ENCODE data around the gene MCC.

MCC gene

GRCh38 chr5:113257545-113257944 is 230.7 kb downstream of the MCC start:
- no peak for DNase-seq (ENCODE audit: low read depth)
- TF ChIP-seq CTCF (conservative IDR thresholded peaks at IDR 0.05; ENCODE audit: low read depth, low read length) = no peak
- H3K4me3 ChIP-seq (ENCODE audit: low read length) = no peak overlapping the region

DNA sequence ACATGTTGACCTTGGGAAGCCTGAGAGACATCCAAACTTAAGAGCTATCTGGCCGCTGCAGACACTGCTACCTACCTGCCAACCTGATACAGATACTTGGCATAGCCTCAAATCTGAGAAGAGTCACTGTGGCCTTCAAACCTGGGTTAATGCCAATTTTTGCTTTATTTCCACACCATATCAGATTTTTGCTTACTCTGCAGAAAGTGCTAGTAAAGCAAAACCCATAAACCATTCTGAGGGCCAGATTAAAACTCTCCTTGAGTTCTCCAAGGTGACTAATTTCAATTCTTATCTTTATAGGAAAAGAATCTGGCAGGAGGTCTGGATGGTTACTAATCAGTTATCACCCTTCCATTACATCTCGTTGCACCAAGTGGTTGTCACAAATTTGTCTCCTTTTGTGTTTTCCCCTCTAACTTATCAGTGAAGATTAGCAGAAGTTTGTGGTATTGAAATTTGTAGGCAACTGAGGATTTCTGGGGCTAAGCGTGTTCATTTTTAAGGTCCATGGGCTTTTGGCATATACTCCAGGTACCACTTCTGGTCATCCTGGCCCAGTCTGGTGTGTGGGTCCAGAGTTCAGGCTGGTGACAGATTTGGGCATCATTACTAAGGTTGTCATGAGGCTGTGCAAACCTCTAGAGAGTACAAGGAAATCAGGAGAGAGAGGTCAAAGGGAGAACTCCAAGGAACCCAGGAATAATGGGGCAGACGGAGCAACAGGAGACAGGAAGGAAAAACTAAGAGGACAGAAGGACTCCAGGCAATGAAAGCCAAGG is 231.4 kb downstream of the MCC start:
- no peak for DNase-seq (ENCODE audit: low read depth)
- no peak overlapping the region for H3K4me3 ChIP-seq (ENCODE audit: low read length)
- no peak for TF ChIP-seq CTCF (conservative IDR thresholded peaks at IDR 0.05; ENCODE audit: low read depth, low read length)

DNA sequence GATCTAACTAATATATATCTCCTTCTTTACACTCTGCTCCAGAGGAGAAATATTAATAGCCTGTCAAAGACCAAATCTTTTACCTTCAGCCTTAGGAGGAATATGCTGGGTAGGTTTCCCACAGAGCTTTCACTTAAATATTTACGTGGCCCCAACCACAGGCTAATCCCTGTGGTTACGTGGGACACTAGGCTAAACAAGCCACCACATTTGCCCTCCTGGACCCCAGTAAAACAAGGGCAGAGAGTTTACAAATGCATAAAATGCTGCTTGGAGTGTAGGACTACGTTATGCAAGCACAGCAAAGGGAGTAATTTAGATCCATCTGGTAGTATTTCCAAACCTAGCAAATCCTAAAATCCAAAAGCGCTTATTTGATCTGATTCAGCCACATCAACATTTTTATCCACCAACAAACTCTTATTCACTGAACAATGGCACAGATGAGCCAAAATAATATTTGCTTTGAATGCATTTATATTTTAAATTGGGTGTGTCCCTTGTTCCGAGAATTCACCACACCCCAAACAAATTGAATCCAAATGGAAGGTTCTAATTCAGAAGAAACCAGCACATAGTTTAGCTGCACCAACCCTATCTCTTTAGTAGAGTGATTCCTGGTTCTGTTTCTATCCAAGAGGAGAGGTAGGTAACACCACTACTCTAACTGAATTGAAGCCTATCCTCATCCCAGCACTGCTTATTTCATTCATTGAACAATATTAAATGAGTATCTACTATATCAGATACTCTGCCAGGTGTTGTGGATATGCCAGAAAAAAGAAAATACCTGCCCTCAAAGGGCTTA is 232.5 kb downstream of the MCC start:
- no peak for DNase-seq (ENCODE audit: low read depth)

DNA sequence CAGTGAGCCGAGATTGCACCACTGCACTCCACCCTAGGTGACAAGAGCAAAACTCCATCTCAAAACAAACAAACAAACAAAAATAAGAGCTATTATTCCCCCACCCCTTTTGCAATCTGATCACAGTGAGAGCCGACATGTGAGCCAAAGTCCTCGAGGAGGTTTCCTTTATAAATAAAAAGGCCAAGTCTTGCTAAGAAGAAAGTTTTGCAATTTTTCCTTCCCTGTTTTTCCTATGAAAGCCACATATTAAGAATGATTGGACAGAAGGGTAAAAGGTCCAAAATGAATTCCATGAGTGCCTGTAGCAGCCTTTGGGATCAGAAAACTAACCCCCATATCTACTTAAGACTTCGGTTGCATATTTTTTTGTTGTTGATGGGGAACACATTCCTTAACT is 233.1 kb downstream of the MCC start:
- no peak overlapping the region for H3K4me3 ChIP-seq (ENCODE audit: low read length)
- TF ChIP-seq CTCF (conservative IDR thresholded peaks at IDR 0.05; ENCODE audit: low read depth, low read length) = no peak
- no peak for DNase-seq (ENCODE audit: low read depth)

More for the DNA sequence above, 232.5 kb downstream of the MCC start:
- H3K4me3 ChIP-seq (ENCODE audit: low read length) = no peak overlapping the region
- TF ChIP-seq CTCF (conservative IDR thresholded peaks at IDR 0.05; ENCODE audit: low read depth, low read length) = no peak

GRCh38 chr5:113253037-113253436 is 235.2 kb downstream of the MCC start:
- no peak overlapping the region for H3K4me3 ChIP-seq (ENCODE audit: low read length)
- no peak for DNase-seq (ENCODE audit: low read depth)
- no peak for TF ChIP-seq CTCF (conservative IDR thresholded peaks at IDR 0.05; ENCODE audit: low read depth, low read length)

GRCh38 chr5:113252066-113252465 is 236.2 kb downstream of the MCC start:
- no peak for DNase-seq (ENCODE audit: low read depth)
- TF ChIP-seq CTCF (conservative IDR thresholded peaks at IDR 0.05; ENCODE audit: low read depth, low read length) = no peak
- no peak overlapping the region for H3K4me3 ChIP-seq (ENCODE audit: low read length)
